Spleen (tissue), 7 donors: Measurements from ENCODE around the gene SRGAP3.

Source experiments
- POLR2A ChIP-seq, 3 donors: fragments of 450-650 bp; IDR thresholded peaks; one replicate each; pipeline ENCODE4 v1.5.1; 2017; ENCODE audit warnings: antibody characterized with exemption in 3 of 3, mild to moderate bottlenecking in 1 of 3
- POLR2AphosphoS5 ChIP-seq, 3 donors: sonication (generic); formaldehyde crosslinking; IDR thresholded peaks; one replicate each; pipeline ENCODE4 v1.5.1; 2017; ENCODE audit warnings: antibody characterized with exemption in 3 of 3
- TF ChIP-seq, protein P1 (sequence below), 11 experiments: fragments of 200-600 bp in 7 of 11; fragments of 450-650 bp in 4 of 11; sonication (generic) in 4 of 11; IDR thresholded peaks in 8 of 11; conservative IDR thresholded peaks in 3 of 11; 1 replicate in 7 of 11; 2 replicates in 4 of 11; pipeline versions ENCODE4 v1.4.0 to v1.8.0; 2016 to 2021; ENCODE audit warnings: antibody characterized with exemption in 11 of 11, inconsistent platforms in 4 of 11, mild to moderate bottlenecking in 1 of 11
- donor health status: DM: no; HTN: no; CAD: no; lungs with moderate emphysema.
- donor health status: DM: no; HTN: no; CAD: no.
- donor health status: DM: no; HTN: no; CAD: no.

DNA sequence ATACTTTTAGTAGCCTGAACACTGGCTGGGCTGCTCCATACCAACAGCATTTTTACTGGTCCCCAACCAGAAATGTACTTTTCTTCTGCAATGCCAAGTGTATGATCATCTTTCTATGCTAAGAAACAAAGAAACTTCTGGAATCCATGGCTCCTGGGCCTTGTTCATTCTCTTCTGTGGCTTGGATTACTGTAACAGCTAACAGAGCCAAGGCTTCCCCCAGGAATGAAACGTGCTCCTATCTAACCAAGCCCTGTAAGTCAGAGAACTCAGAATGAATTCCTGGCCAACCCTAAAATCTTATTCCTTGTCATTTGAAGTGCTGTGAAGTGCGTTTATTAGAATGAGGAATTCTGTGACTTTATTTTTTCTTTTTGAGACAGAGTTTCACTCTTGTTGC lies 183.3 kb downstream of the SRGAP3 start:
- TF ChIP-seq, protein P1, sequence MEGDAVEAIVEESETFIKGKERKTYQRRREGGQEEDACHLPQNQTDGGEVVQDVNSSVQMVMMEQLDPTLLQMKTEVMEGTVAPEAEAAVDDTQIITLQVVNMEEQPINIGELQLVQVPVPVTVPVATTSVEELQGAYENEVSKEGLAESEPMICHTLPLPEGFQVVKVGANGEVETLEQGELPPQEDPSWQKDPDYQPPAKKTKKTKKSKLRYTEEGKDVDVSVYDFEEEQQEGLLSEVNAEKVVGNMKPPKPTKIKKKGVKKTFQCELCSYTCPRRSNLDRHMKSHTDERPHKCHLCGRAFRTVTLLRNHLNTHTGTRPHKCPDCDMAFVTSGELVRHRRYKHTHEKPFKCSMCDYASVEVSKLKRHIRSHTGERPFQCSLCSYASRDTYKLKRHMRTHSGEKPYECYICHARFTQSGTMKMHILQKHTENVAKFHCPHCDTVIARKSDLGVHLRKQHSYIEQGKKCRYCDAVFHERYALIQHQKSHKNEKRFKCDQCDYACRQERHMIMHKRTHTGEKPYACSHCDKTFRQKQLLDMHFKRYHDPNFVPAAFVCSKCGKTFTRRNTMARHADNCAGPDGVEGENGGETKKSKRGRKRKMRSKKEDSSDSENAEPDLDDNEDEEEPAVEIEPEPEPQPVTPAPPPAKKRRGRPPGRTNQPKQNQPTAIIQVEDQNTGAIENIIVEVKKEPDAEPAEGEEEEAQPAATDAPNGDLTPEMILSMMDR (IDR thresholded peaks at IDR 0.05 in 8 of 11, conservative IDR thresholded peaks at IDR 0.05 in 3 of 11), result no peak
- TF ChIP-seq POLR2A (IDR thresholded peaks at IDR 0.05), result no peak
- no peak for TF ChIP-seq POLR2AphosphoS5 (IDR thresholded peaks at IDR 0.05)
